HepG2 (cell line): ENCODE results near the gene KIAA1958. TPM values are rescaled to one million over a fixed set of nuclear protein-coding genes. Genes with fewer than 3 reads are reported as not detected.

Source experiments
- ATAC-seq: fragments of 200-7000 bp; cut with Tn5 transposase; 3 replicates; pipeline ENCODE4 v1.9.1; 2020; ENCODE audit warnings: mild to moderate bottlenecking, moderate library complexity
- BruUV-seq: library from RNA; stranded (reverse); fragments of 400-500 nt; replicated peaks from 2 replicates; lab custom pipeline; 2021; lab: Mats Ljungman, UMichigan
- CTCF ChIA-PET: fragments of 300-600 bp; formaldehyde crosslinking; extraction: SDS; loops from one replicate; lab custom pipeline; 2021; ENCODE audit warnings: low total read pairs, inconsistent platforms, low intra/inter-chr PET ratio; lab: Yijun Ruan, JAX
- POLR2A ChIA-PET: fragments of 350-600 bp; sonication (Branson Sonifier 250); formaldehyde crosslinking; loops from one replicate; lab custom pipeline; 2020; ENCODE audit warnings: antibody characterized with exemption, inconsistent platforms; lab: Yijun Ruan, JAX
- DNase-seq: peaks from one replicate; pipeline ENCODE4 v3.0.0-alpha.2; 2015; ENCODE audit warnings: low spot score
- FAIRE-seq: peaks from 3 replicates; lab custom pipeline; 2011; peaks lifted over from hg19 to GRCh38; lab: Jason Lieb, UNC
- H2AFZ ChIP-seq: one replicate; pipeline ENCODE4 v1.6.1; 2011; ENCODE audit warnings: low read length, inconsistent platforms
- H3K27ac ChIP-seq: fragments of 300-600 bp; 3 replicates; pipeline ENCODE4 v1.8.0; 2011; ENCODE audit warnings: mixed run types, mild to moderate bottlenecking, mixed read lengths, low read length, inconsistent platforms; ENCODE audit not compliant: insufficient read depth; ENCODE audit errors: extremely low read length
- H3K27me3 ChIP-seq, 2 experiments: fragments of 200-600 bp in 1 of 2; 2 replicates in 1 of 2; 3 replicates in 1 of 2; pipeline versions ENCODE4 v1.6.0 to v1.8.0; 2011; ENCODE audit warnings: low read length in 2 of 2, mild to moderate bottlenecking in 2 of 2, moderate library complexity in 2 of 2, inconsistent platforms in 1 of 2; ENCODE audit not compliant: insufficient read depth in 2 of 2, control insufficient read depth in 1 of 2
- H3K36me3 ChIP-seq, 2 experiments: fragments of 200-600 bp in 1 of 2; replicated peaks in 1 of 2; 2 replicates in 1 of 2; 3 replicates in 1 of 2; pipeline versions ENCODE4 v1.5.1 to v1.8.0; 2011; ENCODE audit warnings: low read length in 2 of 2, inconsistent platforms in 1 of 2; ENCODE audit not compliant: insufficient read depth in 2 of 2, control insufficient read depth in 1 of 2
- H3K4me1 ChIP-seq: 2 replicates; pipeline ENCODE4 v1.5.1; 2012; ENCODE audit warnings: low read length, inconsistent platforms; ENCODE audit not compliant: insufficient read depth
- H3K4me2 ChIP-seq: 2 replicates; pipeline ENCODE4 v1.6.0; 2011; ENCODE audit warnings: low read depth, low read length, inconsistent platforms
- H3K4me3 ChIP-seq, 3 experiments: fragments of 200-600 bp in 1 of 3; sonication (generic), shearing (Covaris generic) in 1 of 3; replicated peaks in 1 of 3; 2 replicates each; pipeline ENCODE4 v1.5.1; 2011 to 2016; ENCODE audit warnings: low read length in 3 of 3, inconsistent platforms in 2 of 3, low read depth in 2 of 3, mild to moderate bottlenecking in 2 of 3, control low read depth in 1 of 3, mixed read lengths in 1 of 3; ENCODE audit not compliant: insufficient read depth in 1 of 3
- H3K79me2 ChIP-seq: one replicate; pipeline ENCODE4 v1.6.1; 2011; ENCODE audit warnings: low read length, inconsistent platforms; ENCODE audit not compliant: insufficient read depth
- H3K9ac ChIP-seq: 2 replicates; pipeline ENCODE4 v1.6.0; 2011; ENCODE audit warnings: mild to moderate bottlenecking, low read depth, low read length, inconsistent platforms; ENCODE audit not compliant: insufficient read depth
- H3K9me3 ChIP-seq: 2 replicates; pipeline ENCODE4 v1.5.1; 2012; ENCODE audit warnings: mild to moderate bottlenecking, low read length
- H4K20me1 ChIP-seq: 2 replicates; pipeline ENCODE4 v1.6.0; 2011; ENCODE audit warnings: inconsistent platforms, mild to moderate bottlenecking, low read length, moderate library complexity; ENCODE audit not compliant: insufficient read depth
- CHCHD3 ChIP-seq: sonication (generic); formaldehyde crosslinking; IDR thresholded peaks from 2 replicates; pipeline ENCODE4 v1.8.0; 2022; ENCODE audit warnings: mild to moderate bottlenecking, missing genetic modification reagents, moderate library complexity
- CHD2 ChIP-seq: IDR thresholded peaks from 2 replicates; pipeline ENCODE4 v1.6.1; 2011; ENCODE audit warnings: low read depth, low read length, improper control_type of control experiment
- EEA1 ChIP-seq: sonication (generic); formaldehyde crosslinking; IDR thresholded peaks from 2 replicates; pipeline ENCODE4 v1.5.1; 2020; ENCODE audit warnings: mild to moderate bottlenecking, missing genetic modification reagents, borderline replicate concordance
- FOXC1 ChIP-seq: sonication (generic); formaldehyde crosslinking; IDR thresholded peaks from 2 replicates; pipeline ENCODE4 v1.8.0; 2022; ENCODE audit warnings: mild to moderate bottlenecking, missing genetic modification reagents, borderline replicate concordance
- MAF1 ChIP-seq: sonication (generic); formaldehyde crosslinking; IDR thresholded peaks from 2 replicates; pipeline ENCODE4 v1.5.0; 2020; ENCODE audit warnings: missing genetic modification reagents, borderline replicate concordance
- MAFF ChIP-seq: IDR thresholded peaks from 2 replicates; pipeline ENCODE4 v1.6.1; 2011; ENCODE audit warnings: low read depth, low read length, improper control_type of control experiment
- MAFK ChIP-seq, 2 experiments: IDR thresholded peaks in 1 of 2; conservative IDR thresholded peaks in 1 of 2; 2 replicates each; pipeline ENCODE4 v1.6.1; 2011; ENCODE audit warnings: improper control_type of control experiment in 2 of 2, low read length in 2 of 2
- NFE2L1 ChIP-seq: sonication (generic); formaldehyde crosslinking; IDR thresholded peaks from 2 replicates; pipeline ENCODE4 v1.4.0; 2020; ENCODE audit warnings: missing genetic modification reagents, mild to moderate bottlenecking, borderline replicate concordance
- PLSCR1 ChIP-seq: sonication (generic); formaldehyde crosslinking; IDR thresholded peaks from 2 replicates; pipeline ENCODE4 v1.5.0; 2020; ENCODE audit warnings: missing genetic modification reagents, mild to moderate bottlenecking, borderline replicate concordance
- POLR2AphosphoS5 ChIP-seq: IDR thresholded peaks from 2 replicates; pipeline ENCODE4 v1.6.1; 2012; ENCODE audit warnings: low read depth, low read length
- RXRB ChIP-seq: IDR thresholded peaks from 2 replicates; pipeline ENCODE4 v1.6.1; 2016; ENCODE audit warnings: borderline replicate concordance, missing genetic modification reagents, missing compliant biosample characterization
- ZBTB38 ChIP-seq: sonication (generic); formaldehyde crosslinking; IDR thresholded peaks from 2 replicates; pipeline ENCODE4 v1.5.1; 2020; ENCODE audit warnings: mild to moderate bottlenecking, missing genetic modification reagents
- ZNF333 ChIP-seq: sonication (generic); formaldehyde crosslinking; IDR thresholded peaks from 2 replicates; pipeline ENCODE4 v1.4.0; 2020; ENCODE audit warnings: mild to moderate bottlenecking, missing genetic modification reagents, borderline replicate concordance
- ZNF577 ChIP-seq: sonication (generic); formaldehyde crosslinking; IDR thresholded peaks from 2 replicates; pipeline ENCODE4 v1.4.0; 2020; ENCODE audit warnings: mild to moderate bottlenecking, low read depth, missing genetic modification reagents, borderline replicate concordance
- WGBS: methylation state at CpG from one replicate; pipeline ENCODE4 v1.1.6; 2017; ENCODE audit warnings: low lambda C conversion rate; 5-methylcytosine and 5-hydroxymethylcytosine counted together
- in situ Hi-C: cut with HindIII; loops from 2 replicates; pipeline ENCODE4 v1.10.0; 2017; ENCODE audit warnings: low pct_unique_long_range_greater_than_20kb; ENCODE audit not compliant: extremely low pct_ligation_motif_present
- intact Hi-C: fragments of 100-400 bp; cut with micrococcal nuclease; formaldehyde crosslinking; loops from one replicate; pipeline ENCODE4 v1.10.0; 2022; ENCODE audit not compliant: unreplicated experiment
- polyA plus RNA-seq, 8 experiments: library from polyadenylated mRNA; depleted of rRNA in 3 of 8; stranded (reverse) in 7 of 8; unstranded in 1 of 8; fragments of >200 nt; fragmentation: Illumina TruSeq in 4 of 8; extraction: Trizol in 4 of 8; gene quantifications; 2 replicates each; pipeline versions ENCODE4 v1.2.1 to v1.2.3, GENCODE V29; 2011 to 2016; ENCODE audit warnings: low read depth in 4 of 8, missing spikeins in 1 of 8, mixed read lengths in 1 of 8; ENCODE audit not compliant: insufficient read depth in 1 of 8
- total RNA-seq, 5 experiments: library from RNA; depleted of rRNA; stranded (reverse); fragments of >200 nt; fragmentation: Illumina TruSeq; extraction: Trizol; gene quantifications; 2 replicates each; pipeline ENCODE4 v1.2.3, GENCODE V29; 2016; ENCODE audit warnings: low read depth in 1 of 5
- TF ChIP-seq, protein P1 (sequence below): sonication (generic); formaldehyde crosslinking; IDR thresholded peaks from 2 replicates; pipeline ENCODE4 v1.9.0; 2021; ENCODE audit warnings: missing genetic modification reagents, mild to moderate bottlenecking, borderline replicate concordance

KIAA1958 gene
- total and polyA plus RNA-seq, 2 of the 13 experiments (the other 11 are each of a cell fraction or from before 2014, with no cell fraction given), result 8.5 to 10.3 TPM

GRCh38 chr9:112659906-112660305, 173.3 kb downstream of the KIAA1958 start:
- WGBS, result over 99% methylated on average over 7 of the region's 12 CpGs

DNA sequence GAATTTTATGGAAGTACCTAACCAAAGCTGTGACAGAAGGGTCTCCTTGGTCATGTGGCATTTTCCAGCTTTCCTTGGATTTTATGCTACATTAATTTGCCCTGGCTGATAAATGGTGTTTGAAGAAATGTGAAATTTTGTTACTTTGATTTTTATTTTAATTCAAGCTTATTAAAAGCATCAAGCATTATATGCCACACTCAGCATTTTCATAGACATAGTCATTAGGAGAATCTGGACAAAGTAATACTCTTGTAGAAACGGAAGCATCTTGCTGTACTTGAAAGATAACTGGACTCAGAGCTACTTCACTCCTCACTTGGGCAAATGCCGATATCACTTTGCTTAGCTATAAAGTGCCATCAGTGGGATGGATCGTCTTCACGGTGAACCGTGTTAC, 177.1 kb downstream of the KIAA1958 start:
- H3K36me3 ChIP-seq, result peaks cover 5 to 20% of the 10 kb centered on the region in 2 experiments; a peak in 4 of 5 replicates
- in situ Hi-C loops, result no loop called here
- H3K4me3 ChIP-seq, result no peak overlapping the region
- no peak overlapping the region for H3K27ac ChIP-seq
- no peak overlapping the region for H2AFZ ChIP-seq
- POLR2A ChIA-PET, result no interaction called here
- no peak for FAIRE-seq
- no peak overlapping the region for H3K4me2 ChIP-seq
- WGBS, result 96% methylated on average over 5 of the region's 5 CpGs
- no peak overlapping the region for H3K9ac ChIP-seq
- no peaks in the 10 kb centered on the region for H4K20me1 ChIP-seq
- H3K27me3 ChIP-seq, result no peaks in the 10 kb centered on the region
- no peaks in the 10 kb centered on the region for H3K79me2 ChIP-seq
- CTCF ChIA-PET, result no interaction called here
- no peaks in the 10 kb centered on the region for H3K9me3 ChIP-seq
- no peak for DNase-seq
- ATAC-seq, result no peak
- no peak for TF ChIP-seq CHD2
- no peak for TF ChIP-seq PLSCR1 (CRISPR knock-in tag)
- TF ChIP-seq ZNF333 (CRISPR knock-in tag), result no peak
- TF ChIP-seq CHCHD3 (CRISPR knock-in tag), result no peak
- no peak for TF ChIP-seq POLR2AphosphoS5
- peak; percentile 78 to 89 for TF ChIP-seq MAFK (conservative IDR thresholded peaks at IDR 0.05 in 1 of 2, IDR thresholded peaks at IDR 0.05 in 1 of 2; ENCODE audit: low read length in 2 of 2)
- peak; percentile 76 for TF ChIP-seq MAFF
- TF ChIP-seq FOXC1 (CRISPR knock-in tag), result no peak
- TF ChIP-seq, protein P1, sequence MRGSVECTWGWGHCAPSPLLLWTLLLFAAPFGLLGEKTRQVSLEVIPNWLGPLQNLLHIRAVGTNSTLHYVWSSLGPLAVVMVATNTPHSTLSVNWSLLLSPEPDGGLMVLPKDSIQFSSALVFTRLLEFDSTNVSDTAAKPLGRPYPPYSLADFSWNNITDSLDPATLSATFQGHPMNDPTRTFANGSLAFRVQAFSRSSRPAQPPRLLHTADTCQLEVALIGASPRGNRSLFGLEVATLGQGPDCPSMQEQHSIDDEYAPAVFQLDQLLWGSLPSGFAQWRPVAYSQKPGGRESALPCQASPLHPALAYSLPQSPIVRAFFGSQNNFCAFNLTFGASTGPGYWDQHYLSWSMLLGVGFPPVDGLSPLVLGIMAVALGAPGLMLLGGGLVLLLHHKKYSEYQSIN (CRISPR knock-in tag), result no peak
- no peak for TF ChIP-seq ZBTB38 (CRISPR knock-in tag)
- TF ChIP-seq EEA1 (CRISPR knock-in tag), result no peak
- no peak for TF ChIP-seq ZNF577 (CRISPR knock-in tag)
- TF ChIP-seq MAF1 (CRISPR knock-in tag), result no peak
- no TSS peak for BruUV-seq
- H3K4me1 ChIP-seq, result no peaks in the 10 kb centered on the region
- intact Hi-C loops, result no loop called here

More at GRCh38 chr9:112659906-112660305, 173.3 kb downstream of the KIAA1958 start:
- BruUV-seq, result no TSS peak
- Histone ChIP-seq H3K4me1 (no peaks in the 10 kb centered on the region), H3K4me2 (no peak overlapping the region), H3K4me3 (no peak overlapping the region), H4K20me1 (no peaks in the 10 kb centered on the region), H3K27ac (no peak overlapping the region), H3K79me2 (no peaks in the 10 kb centered on the region), H3K9me3 (no peaks in the 10 kb centered on the region), H3K36me3 (peaks cover 5 to 20% of the 10 kb centered on the region in 2 experiments; a peak in 4 of 5 replicates), H3K9ac (no peak overlapping the region)
- ChIA-PET CTCF (no interaction called here), POLR2A (no interaction called here)
- FAIRE-seq, result no peak
- DNase-seq, result no peak
- TF ChIP-seq NFE2L1 (CRISPR knock-in tag) (no peak), RXRB (no peak)
- TF ChIP-seq, all 625 proteins: peak for 0
- no peak for ATAC-seq
- H3K27me3 ChIP-seq, result no peaks in the 10 kb centered on the region
- intact Hi-C loops, result no loop called here
- in situ Hi-C loops, result no loop called here
- H2AFZ ChIP-seq, result no peak overlapping the region
